ENCODE measurements around the gene CCDC40. TPM values are rescaled to one million over a fixed set of nuclear protein-coding genes. Genes with fewer than 3 reads are reported as not detected.

The CCDC40 gene
- total RNA-seq, 2 donors from 2014 or later: 3.0 to 9.3 TPM

DNA sequence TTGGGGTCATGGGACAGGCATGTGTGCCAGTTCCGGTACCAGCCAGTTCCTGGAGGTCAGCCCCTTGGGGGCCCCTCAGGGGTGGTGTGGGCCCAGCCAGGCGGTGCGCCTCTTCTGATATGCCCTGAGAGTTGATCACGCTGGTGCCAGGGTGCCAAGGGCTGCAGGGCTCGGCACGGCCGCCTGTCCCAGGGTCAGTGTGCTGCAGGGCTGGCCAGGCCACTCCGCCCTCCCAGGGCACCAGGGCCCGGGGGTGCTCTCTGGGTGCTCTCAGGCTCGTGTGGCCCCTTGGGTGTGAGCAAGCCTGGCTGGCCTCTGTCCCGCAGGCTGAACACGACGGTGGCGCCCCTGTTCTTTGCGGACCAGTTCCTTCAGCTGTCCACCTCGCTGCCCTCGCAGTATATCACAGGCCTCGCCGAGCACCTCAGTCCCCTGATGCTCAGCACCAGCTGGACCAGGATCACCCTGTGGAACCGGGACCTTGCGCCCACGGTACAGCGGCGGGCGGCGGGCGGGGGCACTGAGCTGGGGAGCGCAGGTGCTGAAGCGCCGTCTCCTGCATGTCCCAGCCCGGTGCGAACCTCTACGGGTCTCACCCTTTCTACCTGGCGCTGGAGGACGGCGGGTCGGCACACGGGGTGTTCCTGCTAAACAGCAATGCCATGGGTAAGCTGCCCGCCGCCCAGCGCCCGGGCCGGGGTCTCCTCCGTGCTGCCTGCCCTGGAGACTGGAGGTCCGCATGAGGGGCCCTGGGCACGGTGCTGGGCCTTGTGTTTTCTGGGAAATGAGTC lies 71.0 kb downstream of the CCDC40 start:
- no peak overlapping the region for H3K27ac ChIP-seq
- H3K4me3 ChIP-seq: no peak overlapping the region
- peaks cover 0 to 3% of the 10 kb centered on the region in 2 donors for H3K4me1 ChIP-seq
- no peaks in the 10 kb centered on the region for H3K36me3 ChIP-seq
- DNase-seq (ENCODE audit: low spot score): no peak
- no peak for TF ChIP-seq CTCF (IDR thresholded peaks at IDR 0.05)
- H3K9me3 ChIP-seq: no peaks in the 10 kb centered on the region
- H3K27me3 ChIP-seq: no peaks in the 10 kb centered on the region

GRCh38 chr17:80108036-80108971 lies 71.9 kb downstream of the CCDC40 start:
- H3K4me3 ChIP-seq: no peak overlapping the region
- TF ChIP-seq CTCF (IDR thresholded peaks at IDR 0.05): no peak
- no peaks in the 10 kb centered on the region for H3K27me3 ChIP-seq
- H3K4me1 ChIP-seq: no peaks in the 10 kb centered on the region
- no peak overlapping the region for H3K27ac ChIP-seq
- no peaks in the 10 kb centered on the region for H3K9me3 ChIP-seq
- H3K36me3 ChIP-seq: no peaks in the 10 kb centered on the region
- DNase-seq (ENCODE audit: low spot score): no peak

GRCh38 chr17:80109066-80109660 lies 72.7 kb downstream of the CCDC40 start:
- H3K27me3 ChIP-seq: no peaks in the 10 kb centered on the region
- no peak overlapping the region for H3K27ac ChIP-seq
- no peaks in the 10 kb centered on the region for H3K4me1 ChIP-seq
- no peaks in the 10 kb centered on the region for H3K9me3 ChIP-seq
- DNase-seq (ENCODE audit: low spot score): no peak
- TF ChIP-seq CTCF (IDR thresholded peaks at IDR 0.05): no peak
- H3K4me3 ChIP-seq: no peak overlapping the region
- H3K36me3 ChIP-seq: no peaks in the 10 kb centered on the region

DNA sequence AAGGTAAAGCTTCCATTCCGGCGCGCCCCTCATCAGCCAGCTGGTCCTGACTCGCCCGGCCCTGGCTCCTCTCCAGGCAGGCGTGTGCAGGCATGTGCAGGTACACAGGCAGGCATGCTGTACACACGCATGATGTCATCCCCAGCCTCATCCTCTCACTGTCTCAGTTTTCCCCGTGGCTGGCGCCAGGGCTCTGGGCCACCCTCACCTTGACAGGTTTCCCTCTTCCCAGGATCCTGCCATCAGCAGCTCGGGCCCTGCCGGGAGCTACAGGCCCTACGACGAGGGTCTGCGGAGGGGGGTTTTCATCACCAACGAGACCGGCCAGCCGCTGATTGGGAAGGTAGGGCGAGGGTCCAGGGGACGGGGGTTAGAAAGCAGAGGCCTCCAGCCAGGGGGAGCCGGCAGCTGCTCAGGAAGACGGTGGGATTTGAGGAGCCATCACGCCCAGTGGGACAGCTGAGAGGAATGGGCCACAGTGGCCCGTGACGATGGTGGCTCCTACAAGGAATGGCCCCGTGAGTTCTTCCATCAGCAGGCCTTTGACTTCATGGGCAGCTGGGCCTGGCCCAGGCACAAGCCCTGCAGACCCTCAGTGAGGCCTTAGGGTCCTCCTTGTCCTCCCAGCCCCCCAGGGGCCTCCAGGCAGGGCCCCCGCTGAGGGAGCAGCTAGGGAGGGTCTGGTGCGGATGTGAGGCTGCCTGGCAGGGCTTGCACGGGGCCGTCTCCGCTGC lies 73.4 kb downstream of the CCDC40 start:
- no peak for DNase-seq (ENCODE audit: low spot score)
- H3K4me3 ChIP-seq: no peak overlapping the region
- H3K36me3 ChIP-seq: no peaks in the 10 kb centered on the region
- no peaks in the 10 kb centered on the region for H3K9me3 ChIP-seq
- no peak for TF ChIP-seq CTCF (IDR thresholded peaks at IDR 0.05)
- no peaks in the 10 kb centered on the region for H3K27me3 ChIP-seq
- H3K4me1 ChIP-seq: no peaks in the 10 kb centered on the region
- H3K27ac ChIP-seq: no peak overlapping the region

DNA sequence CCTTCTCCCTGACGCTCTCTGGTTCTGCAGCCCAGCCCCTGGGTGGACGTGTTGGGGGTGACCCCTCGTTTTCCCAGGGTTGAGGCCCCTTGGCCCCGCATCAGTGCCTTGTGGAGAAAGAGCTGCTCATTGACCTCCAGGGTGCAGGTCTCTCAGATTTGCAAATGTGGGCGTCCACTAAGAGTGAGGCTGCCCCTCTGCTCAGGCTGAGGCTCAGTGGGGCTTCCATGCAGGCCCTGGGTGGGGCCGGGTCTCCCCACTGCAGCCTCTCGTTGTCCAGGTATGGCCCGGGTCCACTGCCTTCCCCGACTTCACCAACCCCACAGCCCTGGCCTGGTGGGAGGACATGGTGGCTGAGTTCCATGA lies 74.0 kb downstream of the CCDC40 start:
- H3K9me3 ChIP-seq: no peaks in the 10 kb centered on the region
- H3K27me3 ChIP-seq: no peaks in the 10 kb centered on the region
- no peak overlapping the region for H3K27ac ChIP-seq
- H3K4me1 ChIP-seq: no peaks in the 10 kb centered on the region
- H3K36me3 ChIP-seq: no peaks in the 10 kb centered on the region
- TF ChIP-seq CTCF (IDR thresholded peaks at IDR 0.05): no peak
- DNase-seq (ENCODE audit: low spot score): no peak
- no peak overlapping the region for H3K4me3 ChIP-seq

All from right atrium auricular region (tissue), 2 donors.